Stromal cell of bone marrow (primary cell): ENCODE results near the gene GABPA.

Source experiments
- DNase-seq: peaks from one replicate; pipeline ENCODE4 v3.0.0-alpha.2; 2012; ENCODE audit warnings: low read depth

The GABPA gene

DNA sequence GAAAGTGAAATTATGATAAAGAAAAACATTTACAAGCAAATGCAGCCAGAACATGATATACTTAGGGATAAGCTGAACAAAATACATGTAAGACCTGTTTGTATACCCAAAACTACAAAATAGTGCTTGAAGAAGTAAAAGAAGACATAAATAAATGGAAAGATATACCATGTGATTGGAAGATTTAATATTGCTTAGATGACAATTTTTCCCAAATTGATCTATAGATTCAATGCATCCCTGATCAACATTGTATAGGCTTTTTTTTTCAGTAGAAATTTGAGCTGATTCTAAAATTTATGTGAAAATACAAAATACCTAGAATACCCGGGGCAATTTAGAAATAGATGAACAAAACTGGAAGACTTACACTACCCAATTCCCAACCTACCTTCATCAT, 76.4 kb downstream of the GABPA start:
- no peak for DNase-seq

DNA sequence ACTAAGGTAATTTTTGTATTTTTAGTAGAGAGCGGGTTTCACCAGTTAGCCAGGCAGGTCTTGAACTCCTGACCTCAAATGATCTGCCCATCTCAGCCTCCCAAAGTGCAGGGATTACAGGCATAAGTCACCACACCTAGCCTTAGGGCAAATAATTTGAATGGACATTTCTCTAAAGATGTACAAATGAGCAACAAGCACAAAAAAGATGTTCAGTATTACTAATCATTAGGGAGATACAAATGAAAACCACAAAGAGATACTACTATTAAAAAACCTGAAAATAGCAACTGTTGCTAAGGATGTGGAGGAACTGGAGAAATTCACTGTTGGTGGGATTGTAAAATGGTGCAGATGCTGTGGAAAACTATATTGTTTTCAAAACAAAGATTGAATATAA, 79.1 kb downstream of the GABPA start:
- no peak for DNase-seq

GRCh38 chr21:25818121-25818520, 83.3 kb downstream of the GABPA start:
- DNase-seq: no peak

- DNase-seq: no peak
Observed at GRCh38 chr21:25818551-25818950, 83.8 kb downstream of the GABPA start.
